Chondrocyte (in vitro differentiated cells): ENCODE measurements around the gene ESYT3. TPM values are rescaled to one million over a fixed set of nuclear protein-coding genes. Genes with fewer than 3 reads are reported as not detected.
"Not testable (repeated sequence)": the region's sequence is repeated elsewhere in the genome, so short reads cannot be mapped to it uniquely, and the experiment has no call there.

Experiments
- DNase-seq: peaks from one replicate; pipeline ENCODE4 v3.0.0; 2021; ENCODE audit warnings: mixed read lengths, low spot score
- H3K27ac Mint-ChIP-seq: one replicate; pipeline ENCODE4 v1.8.0; 2021; ENCODE audit warnings: mild to moderate bottlenecking, moderate library complexity, mixed read lengths; ENCODE audit not compliant: unreplicated experiment
- H3K27me3 Mint-ChIP-seq: 2 replicates; pipeline ENCODE4 v1.8.0; 2021; ENCODE audit warnings: low read depth, mixed read lengths
- H3K36me3 Mint-ChIP-seq: 2 replicates; pipeline ENCODE4 v1.8.0; 2021; ENCODE audit warnings: low read depth, mixed read lengths
- H3K4me1 Mint-ChIP-seq: 2 replicates; pipeline ENCODE4 v1.8.0; 2021; ENCODE audit warnings: low read depth, mild to moderate bottlenecking, mixed read lengths
- H3K4me3 Mint-ChIP-seq: one replicate; pipeline ENCODE4 v1.8.0; 2021; ENCODE audit warnings: mild to moderate bottlenecking, moderate library complexity, mixed read lengths; ENCODE audit not compliant: unreplicated experiment
- H3K9me3 Mint-ChIP-seq: 2 replicates; pipeline ENCODE4 v1.8.0; 2021; ENCODE audit warnings: low read depth, mixed read lengths
- CTCF ChIP-seq: fragments of 200-600 bp; sonication (generic); IDR thresholded peaks from 2 replicates; pipeline ENCODE4 v1.5.0; 2021; ENCODE audit warnings: antibody characterized with exemption, mild to moderate bottlenecking, moderate library complexity
- total RNA-seq: library from RNA; stranded (reverse); gene quantifications from 3 replicates; pipeline ENCODE4 v1.2.1, GENCODE V29; 2021

The ESYT3 gene
- total RNA-seq, 1 donor from 2014 or later: 0.70 TPM

- Mint-ChIP-seq H3K4me1 (peaks cover 9% of the 10 kb centered on the region), H3K27me3 (no peaks in the 10 kb centered on the region), H3K9me3 (no peaks in the 10 kb centered on the region), H3K36me3 (no peaks in the 10 kb centered on the region), H3K27ac (peak overlapping the region; percentile 36), H3K4me3 (no peak overlapping the region)
- no peak for TF ChIP-seq CTCF
- no peak for DNase-seq
These were observed 21.4 kb upstream of the ESYT3 start for GRCh38 chr3:138412821-138413551.

- not testable (repeated sequence) for DNase-seq, H3K9me3 Mint-ChIP-seq, H3K27ac Mint-ChIP-seq
These were observed 18.2 kb upstream of the ESYT3 start for GRCh38 chr3:138416236-138416635.

GRCh38 chr3:138417559-138417982 is 16.8 kb upstream of the ESYT3 start:
- Mint-ChIP-seq H3K27me3 (no peaks in the 10 kb centered on the region), H3K9me3 (peaks cover 3% of the 10 kb centered on the region), H3K4me1 (peaks cover 8% of the 10 kb centered on the region), H3K36me3 (no peaks in the 10 kb centered on the region), H3K27ac (no peak overlapping the region), H3K4me3 (no peak overlapping the region)
- peak; percentile 91 for TF ChIP-seq CTCF
- no peak for DNase-seq

More at GRCh38 chr3:138416236-138416635, 18.2 kb upstream of the ESYT3 start:
- not testable (repeated sequence) for H3K4me1 Mint-ChIP-seq, H3K27me3 Mint-ChIP-seq, H3K4me3 Mint-ChIP-seq, H3K36me3 Mint-ChIP-seq

GRCh38 chr3:138418601-138419206 is 15.7 kb upstream of the ESYT3 start:
- peaks cover 3% of the 10 kb centered on the region for H3K9me3 Mint-ChIP-seq
- no peak for TF ChIP-seq CTCF
- H3K36me3 Mint-ChIP-seq: no peaks in the 10 kb centered on the region
- DNase-seq: no peak
- peaks cover 3% of the 10 kb centered on the region for H3K4me1 Mint-ChIP-seq
- H3K27me3 Mint-ChIP-seq: no peaks in the 10 kb centered on the region
- no peak overlapping the region for H3K27ac Mint-ChIP-seq
- no peak overlapping the region for H3K4me3 Mint-ChIP-seq

- Mint-ChIP-seq H3K9me3 (peaks cover 3% of the 10 kb centered on the region), H3K4me3 (no peak overlapping the region), H3K4me1 (no peaks in the 10 kb centered on the region), H3K27me3 (no peaks in the 10 kb centered on the region), H3K27ac (no peak overlapping the region), H3K36me3 (no peaks in the 10 kb centered on the region)
- TF ChIP-seq CTCF: no peak
- DNase-seq: no peak
These were observed 11.1 kb upstream of the ESYT3 start for GRCh38 chr3:138423316-138423715.
